Measurements from ENCODE around the gene DNAJC5. TPM values are rescaled to one million over a fixed set of nuclear protein-coding genes. Genes with fewer than 3 reads are reported as not detected.
A peak's percentile ranks its signal among the peaks of the same experiment; 100 is the strongest.

The DNAJC5 gene
- polyA plus RNA-seq, 1 donor (not counting 4 experiments of a cell fraction or from before 2014, with no cell fraction given): 43.7 TPM

- dilution Hi-C loops (cut with MboI; ENCODE audit: extremely low pct_ligation_motif_present, low sequenced_read_pairs): no loop called here
- H3K9me3 ChIP-seq (ENCODE audit: control insufficient read depth, low read depth, low read length): no peaks in the 10 kb centered on the region
- H3K79me2 ChIP-seq (ENCODE audit: control insufficient read depth, insufficient read depth, low read length): peaks cover 52% of the 10 kb centered on the region
- peak overlapping the region; percentile 77 for H3K4me2 ChIP-seq (ENCODE audit: control insufficient read depth, extremely low read depth, insufficient read depth, low read depth, low read length)
- FAIRE-seq: no peak
- DNase-seq (ENCODE audit: low read depth, low spot score): no peak
- H3K4me1 ChIP-seq (ENCODE audit: control insufficient read depth, extremely low read depth, insufficient read depth, low read length): peaks cover 40% of the 10 kb centered on the region
- peaks cover 3% of the 10 kb centered on the region for H3K9me1 ChIP-seq (ENCODE audit: control insufficient read depth, extremely low read depth, insufficient read depth, low read length)
- no peaks in the 10 kb centered on the region for H3K27me3 ChIP-seq (ENCODE audit: control insufficient read depth, extremely low read depth, insufficient read depth, low read length)
- H3K9ac ChIP-seq (ENCODE audit: control insufficient read depth, extremely low read depth, insufficient read depth, low read length): peak overlapping the region; percentile 88
- H2AFZ ChIP-seq (ENCODE audit: control insufficient read depth, low read length): peak overlapping the region; percentile 70
- peaks cover 3 to 16% of the 10 kb centered on the region in 2 experiments for H3K36me3 ChIP-seq (ENCODE audit: control insufficient read depth in 2 of 2, extremely low read depth in 1 of 2, insufficient read depth in 2 of 2, low read length in 2 of 2)
- peak overlapping the region; percentile 79 to 98 (median 91) for H3K4me3 ChIP-seq (ENCODE audit: control insufficient read depth in 2 of 3, extremely low read depth in 1 of 3, insufficient read depth in 2 of 3, low read depth in 1 of 3, low read length in 3 of 3)
- TF ChIP-seq CTCF (optimal IDR thresholded peaks at IDR 0.05 in 1 of 3, IDR thresholded peaks at IDR 0.05 in 1 of 3, conservative IDR thresholded peaks at IDR 0.05 in 1 of 3; ENCODE audit: extremely low read depth in 1 of 3, insufficient read depth in 2 of 3, low read length in 3 of 3) (peak in 2 of 3 experiments; percentile 38 to 42), EZH2 (IDR thresholded peaks at IDR 0.05; ENCODE audit: low read length) (no peak)
- peak overlapping the region; percentile 77 for H3K27ac ChIP-seq (ENCODE audit: control insufficient read depth, insufficient read depth, low read length)
- peaks cover 25% of the 10 kb centered on the region for H4K20me1 ChIP-seq (ENCODE audit: control insufficient read depth, extremely low read depth, insufficient read depth, low read length)
Observed at GRCh38 chr20:63955281-63955826, 60.4 kb downstream of the DNAJC5 start.

- Histone ChIP-seq H3K4me1 (ENCODE audit: control insufficient read depth, extremely low read depth, insufficient read depth, low read length) (peaks cover 36% of the 10 kb centered on the region), H3K9me3 (ENCODE audit: control insufficient read depth, low read depth, low read length) (no peaks in the 10 kb centered on the region), H3K79me2 (ENCODE audit: control insufficient read depth, insufficient read depth, low read length) (peaks cover 45% of the 10 kb centered on the region), H2AFZ (ENCODE audit: control insufficient read depth, low read length) (peak within 1 kb of the TSS; percentile 70), H4K20me1 (ENCODE audit: control insufficient read depth, extremely low read depth, insufficient read depth, low read length) (peaks cover 18% of the 10 kb centered on the region), H3K4me2 (ENCODE audit: control insufficient read depth, extremely low read depth, insufficient read depth, low read depth, low read length) (peak within 1 kb of the TSS; percentile 88), H3K36me3 (ENCODE audit: control insufficient read depth in 2 of 2, extremely low read depth in 1 of 2, insufficient read depth in 2 of 2, low read length in 2 of 2) (peaks cover 0 to 15% of the 10 kb centered on the region in 2 experiments), H3K9me1 (ENCODE audit: control insufficient read depth, extremely low read depth, insufficient read depth, low read length) (no peaks in the 10 kb centered on the region), H3K9ac (ENCODE audit: control insufficient read depth, extremely low read depth, insufficient read depth, low read length) (peak within 1 kb of the TSS; percentile 88), H3K27ac (ENCODE audit: control insufficient read depth, insufficient read depth, low read length) (peak within 1 kb of the TSS; percentile 81), H3K27me3 (ENCODE audit: control insufficient read depth, extremely low read depth, insufficient read depth, low read length) (no peaks in the 10 kb centered on the region), H3K4me3 (ENCODE audit: control insufficient read depth in 2 of 3, extremely low read depth in 1 of 3, insufficient read depth in 2 of 3, low read depth in 1 of 3, low read length in 3 of 3) (peak within 1 kb of the TSS; percentile 79 to 98 (median 91))
- dilution Hi-C loops (cut with MboI; ENCODE audit: extremely low pct_ligation_motif_present, low sequenced_read_pairs): no loop called here
- DNase-seq (ENCODE audit: low read depth, low spot score) (no peak), FAIRE-seq (no peak)
- TF ChIP-seq CTCF (optimal IDR thresholded peaks at IDR 0.05 in 1 of 3, IDR thresholded peaks at IDR 0.05 in 1 of 3, conservative IDR thresholded peaks at IDR 0.05 in 1 of 3; ENCODE audit: extremely low read depth in 1 of 3, insufficient read depth in 2 of 3, low read length in 3 of 3): no peak
- no peak for TF ChIP-seq EZH2 (IDR thresholded peaks at IDR 0.05; ENCODE audit: low read length)
Observed at GRCh38 chr20:63955827-63956663, 61.1 kb downstream of the DNAJC5 start, which contains the start of gene UCKL1. Gene UCKL1, minus strand, starts transcription at chr20:63956416. Its CDS starts 44 bp downstream, at chr20:63956372.
